ENCODE results near the gene ADAM33.

Gene ADAM33

DNA sequence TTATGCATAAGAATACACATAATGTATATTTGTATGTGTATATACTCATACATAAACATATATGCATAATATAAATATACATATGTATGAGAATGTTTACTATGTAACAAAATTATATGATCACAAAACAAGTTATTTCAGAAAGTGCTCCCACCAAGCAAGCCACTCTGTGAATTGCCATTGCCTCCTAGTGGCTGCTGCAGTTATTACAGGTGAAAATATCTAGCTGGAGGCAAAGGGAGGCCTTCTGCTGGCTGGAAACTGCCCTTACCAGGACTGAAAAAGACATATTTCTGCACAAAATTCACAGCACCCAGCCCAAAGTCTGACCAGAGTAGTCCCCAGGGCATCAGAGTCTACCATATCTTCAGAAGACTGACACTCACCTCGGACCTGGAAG, 14.4 kb upstream of the ADAM33 start:
- DNase-seq (ENCODE audit: extremely low spot score): no peak
- CTCF ChIA-PET: interaction anchor here (1.9 kb wide), 1 partner anchor 14 kb away, joined by 7 read pairs; no protein-coding TSS in a partner anchor
- POLR2A ChIA-PET: no interaction called here
- TF ChIP-seq FOXK2 (IDR thresholded peaks at IDR 0.05) (no peak), NFRKB (IDR thresholded peaks at IDR 0.05) (no peak)

DNA sequence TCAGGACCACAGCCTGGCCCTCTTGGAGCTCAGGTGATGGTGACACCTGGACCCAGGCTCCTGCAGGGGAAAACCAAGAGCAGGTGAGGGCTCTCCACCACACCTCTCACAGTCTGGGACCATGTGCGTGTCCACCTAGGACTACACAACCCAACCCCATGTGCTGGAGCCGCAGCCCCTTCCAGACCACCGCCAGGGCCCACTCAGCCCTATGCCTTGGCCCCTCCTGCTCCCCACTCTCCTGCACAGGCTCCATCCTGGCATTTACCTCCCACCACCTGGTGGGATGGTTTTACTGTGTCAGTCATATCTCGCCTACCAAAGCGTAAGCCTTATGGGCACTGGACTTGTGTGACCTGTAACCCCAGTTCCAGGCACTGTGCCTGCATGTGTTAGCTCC, 13.1 kb upstream of the ADAM33 start:
- no peak for DNase-seq (ENCODE audit: extremely low spot score)
- no peak for TF ChIP-seq LEF1 (IDR thresholded peaks at IDR 0.05; ENCODE audit: borderline replicate concordance)
- no peak for TF ChIP-seq HDGF (IDR thresholded peaks at IDR 0.05; ENCODE audit: borderline replicate concordance)
- ChIA-PET POLR2A (no interaction called here), CTCF (interaction anchor here (0.7 to 1.2 kb wide), 2 partner anchors 13 to 16 kb away, joined by 3 read pairs; no protein-coding TSS in a partner anchor)

DNA sequence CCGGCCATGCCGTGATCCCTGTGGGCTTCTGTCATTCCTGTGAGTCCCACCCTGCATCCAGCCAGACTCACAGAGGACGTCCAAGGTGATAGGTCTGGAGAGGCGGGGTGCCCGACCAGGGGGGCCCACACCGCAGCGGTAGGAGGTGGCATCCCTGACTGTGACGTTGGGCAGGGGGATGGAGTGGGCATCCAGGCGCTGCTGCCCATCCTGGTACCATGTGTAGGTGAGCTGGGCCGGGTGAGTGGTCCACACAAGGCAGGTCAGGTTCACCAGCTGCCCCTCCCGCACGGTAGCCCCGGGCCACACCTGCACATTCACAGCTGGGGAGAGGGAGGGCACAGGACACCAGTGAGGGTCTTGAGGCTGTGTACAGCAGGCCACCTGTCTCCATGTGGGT, 11.6 kb upstream of the ADAM33 start:
- no peak for TF ChIP-seq ELF4 (IDR thresholded peaks at IDR 0.05)
- no peak for TF ChIP-seq FOXA1 (IDR thresholded peaks at IDR 0.05)
- TF ChIP-seq, protein P1, sequence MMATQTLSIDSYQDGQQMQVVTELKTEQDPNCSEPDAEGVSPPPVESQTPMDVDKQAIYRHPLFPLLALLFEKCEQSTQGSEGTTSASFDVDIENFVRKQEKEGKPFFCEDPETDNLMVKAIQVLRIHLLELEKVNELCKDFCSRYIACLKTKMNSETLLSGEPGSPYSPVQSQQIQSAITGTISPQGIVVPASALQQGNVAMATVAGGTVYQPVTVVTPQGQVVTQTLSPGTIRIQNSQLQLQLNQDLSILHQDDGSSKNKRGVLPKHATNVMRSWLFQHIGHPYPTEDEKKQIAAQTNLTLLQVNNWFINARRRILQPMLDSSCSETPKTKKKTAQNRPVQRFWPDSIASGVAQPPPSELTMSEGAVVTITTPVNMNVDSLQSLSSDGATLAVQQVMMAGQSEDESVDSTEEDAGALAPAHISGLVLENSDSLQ (IDR thresholded peaks at IDR 0.05): no peak
- TF ChIP-seq TARDBP (IDR thresholded peaks at IDR 0.05): no peak
- TF ChIP-seq SUZ12 (IDR thresholded peaks at IDR 0.05): no peak
- TF ChIP-seq NFRKB (IDR thresholded peaks at IDR 0.05): no peak
- no peak for TF ChIP-seq BHLHE40 (IDR thresholded peaks at IDR 0.05; ENCODE audit: borderline replicate concordance)
- no peak for TF ChIP-seq ZNF384 (IDR thresholded peaks at IDR 0.05)
- no peak for TF ChIP-seq FOXM1 (IDR thresholded peaks at IDR 0.05; ENCODE audit: borderline replicate concordance)
- no peak for TF ChIP-seq LEF1 (IDR thresholded peaks at IDR 0.05; ENCODE audit: borderline replicate concordance)
- TF ChIP-seq FOXK2 (IDR thresholded peaks at IDR 0.05): no peak
- TF ChIP-seq SP1 (IDR thresholded peaks at IDR 0.05): no peak
- TF ChIP-seq HDGF (IDR thresholded peaks at IDR 0.05; ENCODE audit: borderline replicate concordance): no peak
- no peak for TF ChIP-seq L3MBTL2 (conservative IDR thresholded peaks at IDR 0.05)
- no peak for TF ChIP-seq CTBP1 (IDR thresholded peaks at IDR 0.05; ENCODE audit: borderline replicate concordance)
- TF ChIP-seq ARNT (IDR thresholded peaks at IDR 0.05): no peak
- no peak for DNase-seq (ENCODE audit: extremely low spot score)
- ChIA-PET POLR2A (no interaction called here), CTCF (interaction anchor here (1.0 kb wide), 1 partner anchor 17 kb away, joined by 3 read pairs; no protein-coding TSS in a partner anchor)

DNA sequence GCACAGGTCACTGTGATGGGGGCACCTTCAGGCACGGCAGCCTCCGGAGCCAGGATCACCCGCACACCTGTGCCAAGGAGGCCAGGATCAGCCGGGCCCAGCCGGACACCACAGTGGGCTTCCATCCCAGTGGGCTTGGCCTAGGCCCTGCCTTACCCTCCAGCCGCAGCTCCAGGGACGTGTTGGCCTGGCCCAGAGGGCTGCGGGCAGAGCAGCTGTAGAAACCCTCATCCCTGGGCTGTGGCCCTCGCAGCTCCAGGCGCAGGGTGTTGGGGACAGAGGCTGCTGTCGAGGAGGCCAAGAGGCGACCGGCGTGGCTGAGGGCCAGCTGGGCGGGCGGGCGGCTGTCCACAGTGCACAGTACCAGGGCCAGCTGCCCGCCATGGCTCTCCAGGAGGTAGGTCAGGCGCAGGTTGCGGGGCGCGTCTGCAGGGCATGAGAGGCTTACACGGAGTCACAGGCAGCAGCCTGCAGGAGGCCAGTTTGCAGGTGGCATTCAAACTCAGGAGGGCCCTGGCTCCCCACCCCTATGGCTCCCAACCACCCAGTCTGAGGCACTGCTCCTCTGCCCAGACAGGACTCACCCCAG, 11.0 kb upstream of the ADAM33 start:
- ChIA-PET CTCF (interaction anchor here (0.6 to 1.0 kb wide), 2 partner anchors 16 to 18 kb away, joined by 3 read pairs; no protein-coding TSS in a partner anchor), POLR2A (no interaction called here)
- no peak for DNase-seq (ENCODE audit: extremely low spot score)
- no peak for TF ChIP-seq FOXA1 (IDR thresholded peaks at IDR 0.05)
- TF ChIP-seq TARDBP (IDR thresholded peaks at IDR 0.05): no peak
- TF ChIP-seq SUZ12 (IDR thresholded peaks at IDR 0.05): no peak
- TF ChIP-seq FOXK2 (IDR thresholded peaks at IDR 0.05): no peak

DNA sequence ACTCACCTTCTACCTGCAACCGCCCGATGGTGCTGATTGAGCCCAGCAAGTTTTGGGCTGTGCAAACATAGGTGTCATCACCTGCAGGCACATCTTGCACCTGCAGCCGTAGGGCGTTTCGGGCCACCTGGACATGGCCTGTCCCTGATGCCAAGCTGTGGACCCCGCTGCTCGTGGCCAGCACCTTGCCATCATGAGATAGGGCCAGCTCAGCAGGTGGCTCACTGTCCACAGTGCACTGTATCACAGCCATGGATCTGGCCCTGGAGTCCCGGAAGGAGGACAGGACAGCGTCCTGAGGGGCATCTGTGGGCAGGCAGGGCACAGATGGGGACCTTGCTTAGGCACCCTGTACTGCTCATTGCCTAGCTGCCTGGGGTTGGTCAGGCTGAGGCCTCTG, 10.1 kb upstream of the ADAM33 start:
- no peak for DNase-seq (ENCODE audit: extremely low spot score)
- TF ChIP-seq L3MBTL2 (conservative IDR thresholded peaks at IDR 0.05): no peak
- TF ChIP-seq BHLHE40 (IDR thresholded peaks at IDR 0.05; ENCODE audit: borderline replicate concordance): no peak
- TF ChIP-seq, protein P1 (IDR thresholded peaks at IDR 0.05): no peak
- no peak for TF ChIP-seq HDGF (IDR thresholded peaks at IDR 0.05; ENCODE audit: borderline replicate concordance)
- no peak for TF ChIP-seq CTBP1 (IDR thresholded peaks at IDR 0.05; ENCODE audit: borderline replicate concordance)
- no peak for TF ChIP-seq ELF4 (IDR thresholded peaks at IDR 0.05)
- no peak for TF ChIP-seq FOXM1 (IDR thresholded peaks at IDR 0.05; ENCODE audit: borderline replicate concordance)
- ChIA-PET POLR2A (no interaction called here), CTCF (interaction anchor here (0.6 to 0.7 kb wide), 3 partner anchors 12 to 19 kb away, joined by 3 to 6 read pairs (median 3); no protein-coding TSS in a partner anchor)

DNA sequence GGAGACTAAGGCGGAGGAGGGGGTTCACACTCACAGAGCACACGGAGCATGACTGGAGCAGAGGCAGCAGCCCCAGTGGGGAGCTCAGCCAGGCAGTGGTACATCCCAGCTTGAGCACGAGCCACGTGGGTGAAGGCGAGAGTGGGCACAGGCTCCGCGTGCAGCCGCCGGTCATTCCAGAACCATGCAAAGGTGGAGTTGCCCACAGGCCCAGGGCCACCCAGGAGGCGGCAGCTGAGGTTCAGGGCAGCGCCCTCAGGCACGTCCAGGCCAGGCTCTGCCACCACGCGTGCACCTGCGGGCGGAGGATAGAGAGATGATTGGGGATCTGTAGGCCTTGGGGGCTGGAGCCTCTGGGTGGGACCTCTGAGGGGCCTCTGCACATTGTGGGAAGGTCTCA, 9.5 kb upstream of the ADAM33 start:
- ChIA-PET CTCF (interaction anchor here (0.7 kb wide), 1 partner anchor 20 kb away, joined by 6 read pairs; no protein-coding TSS in a partner anchor), POLR2A (no interaction called here)
- DNase-seq (ENCODE audit: extremely low spot score): no peak
- TF ChIP-seq FOXK2 (IDR thresholded peaks at IDR 0.05): no peak
- no peak for TF ChIP-seq CTBP1 (IDR thresholded peaks at IDR 0.05; ENCODE audit: borderline replicate concordance)
- no peak for TF ChIP-seq LEF1 (IDR thresholded peaks at IDR 0.05; ENCODE audit: borderline replicate concordance)
- TF ChIP-seq ARNT (IDR thresholded peaks at IDR 0.05): no peak
- TF ChIP-seq NFRKB (IDR thresholded peaks at IDR 0.05): no peak
- no peak for TF ChIP-seq ZNF384 (IDR thresholded peaks at IDR 0.05)
- no peak for TF ChIP-seq ELF4 (IDR thresholded peaks at IDR 0.05)
- no peak for TF ChIP-seq FOXA1 (IDR thresholded peaks at IDR 0.05)
- no peak for TF ChIP-seq L3MBTL2 (conservative IDR thresholded peaks at IDR 0.05)

DNA sequence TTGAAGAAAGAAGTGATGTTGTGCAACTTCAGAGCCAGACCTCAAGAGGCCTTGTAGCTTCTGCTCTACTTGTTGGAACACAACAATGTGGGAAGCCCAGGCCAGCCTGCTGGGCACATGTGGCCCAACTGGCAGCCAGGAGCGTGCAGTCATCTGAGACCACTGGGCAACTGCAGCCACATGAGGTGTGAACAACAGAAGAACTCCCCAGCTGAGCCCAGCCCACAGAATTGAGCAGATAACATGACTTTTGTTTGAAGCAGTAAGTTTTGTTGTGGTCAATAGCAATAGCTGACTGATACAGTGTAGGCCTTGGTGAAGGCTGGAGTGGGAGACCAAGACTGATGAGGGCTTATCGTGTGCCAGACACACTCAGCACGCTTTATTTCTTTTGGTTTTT, 8.6 kb upstream of the ADAM33 start:
- ChIA-PET CTCF (interaction anchor here (2.0 kb wide), 1 partner anchor 20 kb away, joined by 5 read pairs; no protein-coding TSS in a partner anchor), POLR2A (no interaction called here)
- no peak for DNase-seq (ENCODE audit: extremely low spot score)
- TF ChIP-seq SP1 (IDR thresholded peaks at IDR 0.05): no peak
- TF ChIP-seq, protein P1 (IDR thresholded peaks at IDR 0.05): no peak
- TF ChIP-seq L3MBTL2 (conservative IDR thresholded peaks at IDR 0.05): no peak
- no peak for TF ChIP-seq ZNF384 (IDR thresholded peaks at IDR 0.05)
- TF ChIP-seq ELF4 (IDR thresholded peaks at IDR 0.05): no peak
- no peak for TF ChIP-seq HDGF (IDR thresholded peaks at IDR 0.05; ENCODE audit: borderline replicate concordance)
- TF ChIP-seq NFRKB (IDR thresholded peaks at IDR 0.05): no peak

All from HEK293T (cell line).